ENCODE data around the gene ABHD17C.

- no peak for TF ChIP-seq POLR2A (IDR thresholded peaks at IDR 0.05)
- TF ChIP-seq, protein P1, sequence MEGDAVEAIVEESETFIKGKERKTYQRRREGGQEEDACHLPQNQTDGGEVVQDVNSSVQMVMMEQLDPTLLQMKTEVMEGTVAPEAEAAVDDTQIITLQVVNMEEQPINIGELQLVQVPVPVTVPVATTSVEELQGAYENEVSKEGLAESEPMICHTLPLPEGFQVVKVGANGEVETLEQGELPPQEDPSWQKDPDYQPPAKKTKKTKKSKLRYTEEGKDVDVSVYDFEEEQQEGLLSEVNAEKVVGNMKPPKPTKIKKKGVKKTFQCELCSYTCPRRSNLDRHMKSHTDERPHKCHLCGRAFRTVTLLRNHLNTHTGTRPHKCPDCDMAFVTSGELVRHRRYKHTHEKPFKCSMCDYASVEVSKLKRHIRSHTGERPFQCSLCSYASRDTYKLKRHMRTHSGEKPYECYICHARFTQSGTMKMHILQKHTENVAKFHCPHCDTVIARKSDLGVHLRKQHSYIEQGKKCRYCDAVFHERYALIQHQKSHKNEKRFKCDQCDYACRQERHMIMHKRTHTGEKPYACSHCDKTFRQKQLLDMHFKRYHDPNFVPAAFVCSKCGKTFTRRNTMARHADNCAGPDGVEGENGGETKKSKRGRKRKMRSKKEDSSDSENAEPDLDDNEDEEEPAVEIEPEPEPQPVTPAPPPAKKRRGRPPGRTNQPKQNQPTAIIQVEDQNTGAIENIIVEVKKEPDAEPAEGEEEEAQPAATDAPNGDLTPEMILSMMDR (IDR thresholded peaks at IDR 0.05) = no peak
Measured at GRCh38 chr15:80677041-80677440, 18.1 kb upstream of the ABHD17C start.

Measured in thyroid gland (tissue), 4 donors.